Retinal pigment epithelial cell (primary cell): Measurements from ENCODE around the gene PLD6.

Experiments
- DNase-seq: peaks from one replicate; pipeline ENCODE4 v3.0.0-alpha.2; 2010; ENCODE audit warnings: low read depth
- H3K4me3 ChIP-seq: 2 replicates; pipeline ENCODE4 v1.5.1; 2011; ENCODE audit warnings: mild to moderate bottlenecking, low read length, control low read depth, moderate library complexity
- TF ChIP-seq, protein P1 (sequence below): conservative IDR thresholded peaks from 2 replicates; pipeline ENCODE4 v1.5.1; 2011; ENCODE audit warnings: low read depth, low read length, control low read depth, inconsistent platforms

The PLD6 gene

DNA sequence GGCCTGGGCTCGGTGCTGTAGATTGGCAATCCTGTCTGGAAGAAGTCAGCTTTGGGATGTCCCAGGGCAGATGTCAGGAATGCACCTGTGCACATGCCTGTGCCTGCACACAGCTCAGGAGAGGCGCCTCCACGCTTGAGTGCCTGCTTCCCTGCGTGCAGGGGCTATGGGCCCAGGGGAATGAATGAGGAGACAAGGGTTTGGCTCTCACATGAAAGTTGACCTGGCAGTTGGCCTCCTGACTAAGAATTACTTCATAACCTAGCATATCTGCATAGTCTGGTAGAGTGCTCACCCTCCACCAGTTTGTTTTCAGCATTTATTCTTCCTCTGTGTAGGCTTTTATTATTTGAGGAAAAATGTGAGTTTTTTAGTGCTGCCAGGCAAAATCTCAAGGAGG, 50.0 kb downstream of the PLD6 start:
- TF ChIP-seq, protein P1, sequence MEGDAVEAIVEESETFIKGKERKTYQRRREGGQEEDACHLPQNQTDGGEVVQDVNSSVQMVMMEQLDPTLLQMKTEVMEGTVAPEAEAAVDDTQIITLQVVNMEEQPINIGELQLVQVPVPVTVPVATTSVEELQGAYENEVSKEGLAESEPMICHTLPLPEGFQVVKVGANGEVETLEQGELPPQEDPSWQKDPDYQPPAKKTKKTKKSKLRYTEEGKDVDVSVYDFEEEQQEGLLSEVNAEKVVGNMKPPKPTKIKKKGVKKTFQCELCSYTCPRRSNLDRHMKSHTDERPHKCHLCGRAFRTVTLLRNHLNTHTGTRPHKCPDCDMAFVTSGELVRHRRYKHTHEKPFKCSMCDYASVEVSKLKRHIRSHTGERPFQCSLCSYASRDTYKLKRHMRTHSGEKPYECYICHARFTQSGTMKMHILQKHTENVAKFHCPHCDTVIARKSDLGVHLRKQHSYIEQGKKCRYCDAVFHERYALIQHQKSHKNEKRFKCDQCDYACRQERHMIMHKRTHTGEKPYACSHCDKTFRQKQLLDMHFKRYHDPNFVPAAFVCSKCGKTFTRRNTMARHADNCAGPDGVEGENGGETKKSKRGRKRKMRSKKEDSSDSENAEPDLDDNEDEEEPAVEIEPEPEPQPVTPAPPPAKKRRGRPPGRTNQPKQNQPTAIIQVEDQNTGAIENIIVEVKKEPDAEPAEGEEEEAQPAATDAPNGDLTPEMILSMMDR = no peak
- no peak for DNase-seq
- no peak overlapping the region for H3K4me3 ChIP-seq

DNA sequence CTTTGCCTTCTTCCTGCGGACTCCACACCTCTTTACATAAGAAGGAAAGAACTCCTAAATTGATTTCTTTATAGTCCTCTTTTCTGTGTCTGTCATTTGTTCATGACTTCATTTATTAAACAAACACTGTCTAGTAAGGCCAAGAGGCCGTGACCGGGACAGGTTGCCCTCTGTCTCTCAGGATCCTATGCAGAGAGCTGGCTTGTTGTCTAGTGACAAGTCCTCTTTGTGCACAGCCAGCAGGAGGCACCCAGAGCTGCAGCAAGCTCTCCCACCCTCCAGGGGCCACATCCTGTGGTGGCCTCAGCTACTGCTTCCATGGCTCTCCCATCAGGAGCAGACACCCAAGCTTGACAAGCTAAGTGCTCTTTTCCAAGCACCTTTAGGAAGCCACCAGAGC, 50.6 kb downstream of the PLD6 start:
- TF ChIP-seq, protein P1 = no peak
- DNase-seq = no peak
- no peak overlapping the region for H3K4me3 ChIP-seq

DNA sequence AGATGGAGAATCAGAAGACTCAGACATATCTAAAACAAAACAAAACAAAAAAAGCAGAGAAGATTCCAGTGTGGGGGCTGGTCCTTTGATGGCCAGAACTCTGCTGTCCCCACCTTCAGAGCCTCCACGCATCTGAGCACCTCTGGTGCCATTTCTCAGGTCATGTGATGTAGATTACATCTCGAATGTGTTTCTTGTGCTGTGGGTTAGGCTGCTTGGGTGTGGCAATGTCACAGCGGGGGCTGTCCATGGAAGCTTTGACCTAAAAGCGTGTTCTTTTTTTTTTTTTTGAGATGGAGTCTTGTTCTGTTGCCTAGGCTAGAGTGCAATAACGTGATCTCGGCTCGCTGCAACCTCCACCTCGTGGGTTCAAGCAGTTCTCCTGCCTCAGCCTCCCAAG, 51.2 kb downstream of the PLD6 start:
- DNase-seq = no peak
- TF ChIP-seq, protein P1 = no peak
- H3K4me3 ChIP-seq = no peak overlapping the region

DNA sequence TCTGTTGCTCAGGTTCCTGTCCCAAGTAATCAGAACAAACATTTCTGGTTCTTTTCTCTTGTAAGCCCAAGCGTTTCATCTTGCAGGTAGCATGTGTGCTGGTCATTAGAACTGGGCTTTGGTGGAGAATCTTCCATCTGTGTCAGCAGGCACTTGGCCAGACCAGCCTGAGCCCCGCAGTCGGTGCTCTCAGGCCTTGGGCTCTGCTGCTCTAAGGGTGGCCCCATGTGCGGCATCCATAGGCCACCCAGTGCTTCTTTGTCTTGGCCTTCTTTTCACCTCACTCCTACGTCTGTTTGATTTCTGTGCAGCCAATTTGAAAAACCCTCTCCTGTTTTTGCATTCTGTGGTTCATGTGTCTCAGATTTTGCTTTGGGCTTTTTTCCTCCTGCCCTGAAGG, 51.6 kb downstream of the PLD6 start:
- TF ChIP-seq, protein P1 = no peak
- DNase-seq = no peak
- H3K4me3 ChIP-seq = no peak overlapping the region

DNA sequence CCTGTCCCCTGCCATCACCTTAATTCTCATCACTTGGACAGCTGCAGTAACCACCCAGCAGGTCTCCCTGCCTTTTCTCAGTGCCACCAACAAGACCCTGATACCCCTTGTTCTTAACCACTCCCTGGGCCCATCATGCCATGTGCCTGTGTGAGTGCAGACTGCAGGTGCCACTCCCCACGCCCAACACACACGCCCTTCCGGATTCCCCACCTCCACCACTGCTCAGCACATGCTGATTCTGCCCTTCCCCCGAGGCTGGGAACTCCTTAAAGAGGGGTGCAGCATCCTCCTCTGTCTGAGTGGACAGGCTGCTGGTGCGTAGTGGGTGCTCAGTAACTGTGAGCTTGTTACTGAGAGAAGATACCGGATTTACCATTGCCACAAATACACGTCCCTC, 52.4 kb downstream of the PLD6 start:
- no peak for DNase-seq

DNA sequence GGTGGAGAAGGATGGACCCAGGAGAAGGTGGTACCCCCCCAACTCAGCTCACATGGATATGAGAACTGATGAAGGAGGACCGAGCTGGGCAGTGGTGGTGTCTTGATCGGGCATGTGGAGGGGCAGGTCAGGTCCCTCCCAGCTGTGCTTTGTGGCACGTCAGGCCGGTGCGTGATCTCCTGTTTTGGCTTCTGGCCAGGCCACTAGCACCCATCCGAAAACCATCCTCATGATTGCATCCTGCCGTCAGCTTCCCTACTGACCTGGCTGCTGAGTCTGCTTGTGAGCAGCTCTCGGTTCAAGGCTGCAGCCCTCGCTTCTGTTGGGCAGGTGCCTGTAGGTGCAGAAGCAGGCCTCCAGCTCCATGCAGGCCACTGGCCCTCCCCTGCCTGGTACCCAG, 53.1 kb downstream of the PLD6 start:
- no peak for DNase-seq
- TF ChIP-seq, protein P1 = no peak
- no peak overlapping the region for H3K4me3 ChIP-seq

More for the DNA sequence above, 52.4 kb downstream of the PLD6 start:
- TF ChIP-seq, protein P1 = no peak
- H3K4me3 ChIP-seq = no peak overlapping the region

DNA sequence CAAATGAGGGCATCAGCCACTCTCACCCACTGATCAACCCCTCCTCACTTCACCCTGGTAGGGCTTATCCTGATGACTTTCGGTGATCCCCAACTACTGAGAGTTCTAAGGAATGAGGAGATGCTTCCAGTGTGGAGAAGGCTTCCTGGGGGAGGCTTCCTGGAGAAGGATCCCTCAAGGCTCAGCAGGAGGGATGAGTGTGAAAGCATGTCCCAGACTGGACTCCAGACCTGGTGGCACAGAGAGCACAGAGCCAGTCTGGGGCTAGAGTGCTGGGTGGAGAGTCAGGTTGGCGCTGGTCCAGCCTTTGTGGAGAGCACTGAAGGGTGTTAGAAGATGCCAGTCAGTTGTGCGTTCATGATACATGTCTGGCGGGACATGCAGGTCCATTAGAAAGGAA, 53.7 kb downstream of the PLD6 start:
- H3K4me3 ChIP-seq = no peak overlapping the region
- TF ChIP-seq, protein P1 = no peak
- no peak for DNase-seq
